ENCODE results near the gene HIP1. TPM values are rescaled to one million over a fixed set of nuclear protein-coding genes. Genes with fewer than 3 reads are reported as not detected.

Gene HIP1
- total RNA-seq, 4 donors from 2014 or later, result 15.8 to 33.2 (median 22.8) TPM

DNA sequence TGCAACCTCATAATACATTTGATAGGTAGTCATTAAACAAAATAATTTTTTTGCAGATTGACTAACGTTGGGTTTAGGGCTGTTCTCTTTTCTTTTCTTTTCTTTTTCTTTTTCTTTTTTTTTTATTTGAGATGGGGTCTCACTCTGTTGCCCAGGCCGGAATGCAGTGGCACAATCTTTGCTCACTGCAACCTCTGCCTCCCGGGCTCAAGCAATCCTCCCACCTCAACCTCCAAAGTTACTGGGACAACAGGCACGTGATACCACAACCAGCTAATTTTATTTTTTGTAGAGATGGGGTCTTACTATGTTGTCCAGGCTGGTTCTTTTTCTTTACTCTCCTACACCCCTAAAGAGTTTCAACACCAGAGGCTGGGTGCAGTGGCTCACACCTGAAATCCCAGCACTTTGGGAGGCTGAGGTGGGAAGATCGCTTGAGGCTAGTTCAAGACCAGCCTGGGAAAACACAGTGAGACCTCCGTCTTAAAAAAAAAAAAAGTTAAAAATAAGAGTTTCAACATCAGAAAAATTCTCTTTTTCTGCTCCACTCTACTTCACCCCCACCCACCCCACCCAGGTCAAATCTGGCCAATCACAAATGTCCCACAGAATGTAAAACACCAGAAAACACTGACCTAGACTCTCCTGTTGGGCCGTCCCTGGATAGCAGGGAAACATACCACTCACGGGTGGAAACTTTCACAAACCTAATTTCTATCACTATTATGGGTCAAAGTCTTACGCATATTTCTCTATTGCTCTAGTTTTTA is 3.0 kb downstream of the HIP1 start:
- no peak for DNase-seq (ENCODE audit: extremely low spot score)
- H3K27me3 ChIP-seq, result no peaks in the 10 kb centered on the region
- H3K9me3 ChIP-seq, result no peaks in the 10 kb centered on the region
- WGBS, result 94% methylated on average over 9 of the region's 9 CpGs
- H3K4me3 ChIP-seq, result no peak overlapping the region
- peaks cover 0 to 5% (median 2%) of the 10 kb centered on the region in 4 donors for H3K36me3 ChIP-seq
- no peak overlapping the region for H3K27ac ChIP-seq (replicated peaks in 1 of 4)
- intact Hi-C loops (cut with DNase I), result no loop called here
- peaks cover 26 to 44% (median 33%) of the 10 kb centered on the region in 4 donors for H3K4me1 ChIP-seq
- TF ChIP-seq, protein P1, sequence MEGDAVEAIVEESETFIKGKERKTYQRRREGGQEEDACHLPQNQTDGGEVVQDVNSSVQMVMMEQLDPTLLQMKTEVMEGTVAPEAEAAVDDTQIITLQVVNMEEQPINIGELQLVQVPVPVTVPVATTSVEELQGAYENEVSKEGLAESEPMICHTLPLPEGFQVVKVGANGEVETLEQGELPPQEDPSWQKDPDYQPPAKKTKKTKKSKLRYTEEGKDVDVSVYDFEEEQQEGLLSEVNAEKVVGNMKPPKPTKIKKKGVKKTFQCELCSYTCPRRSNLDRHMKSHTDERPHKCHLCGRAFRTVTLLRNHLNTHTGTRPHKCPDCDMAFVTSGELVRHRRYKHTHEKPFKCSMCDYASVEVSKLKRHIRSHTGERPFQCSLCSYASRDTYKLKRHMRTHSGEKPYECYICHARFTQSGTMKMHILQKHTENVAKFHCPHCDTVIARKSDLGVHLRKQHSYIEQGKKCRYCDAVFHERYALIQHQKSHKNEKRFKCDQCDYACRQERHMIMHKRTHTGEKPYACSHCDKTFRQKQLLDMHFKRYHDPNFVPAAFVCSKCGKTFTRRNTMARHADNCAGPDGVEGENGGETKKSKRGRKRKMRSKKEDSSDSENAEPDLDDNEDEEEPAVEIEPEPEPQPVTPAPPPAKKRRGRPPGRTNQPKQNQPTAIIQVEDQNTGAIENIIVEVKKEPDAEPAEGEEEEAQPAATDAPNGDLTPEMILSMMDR (IDR thresholded peaks at IDR 0.05), result no peak
- TF ChIP-seq EP300 (IDR thresholded peaks at IDR 0.05) (no peak), POLR2AphosphoS5 (IDR thresholded peaks at IDR 0.05) (no peak), POLR2A (IDR thresholded peaks at IDR 0.05; ENCODE audit: low read depth) (no peak)

DNA sequence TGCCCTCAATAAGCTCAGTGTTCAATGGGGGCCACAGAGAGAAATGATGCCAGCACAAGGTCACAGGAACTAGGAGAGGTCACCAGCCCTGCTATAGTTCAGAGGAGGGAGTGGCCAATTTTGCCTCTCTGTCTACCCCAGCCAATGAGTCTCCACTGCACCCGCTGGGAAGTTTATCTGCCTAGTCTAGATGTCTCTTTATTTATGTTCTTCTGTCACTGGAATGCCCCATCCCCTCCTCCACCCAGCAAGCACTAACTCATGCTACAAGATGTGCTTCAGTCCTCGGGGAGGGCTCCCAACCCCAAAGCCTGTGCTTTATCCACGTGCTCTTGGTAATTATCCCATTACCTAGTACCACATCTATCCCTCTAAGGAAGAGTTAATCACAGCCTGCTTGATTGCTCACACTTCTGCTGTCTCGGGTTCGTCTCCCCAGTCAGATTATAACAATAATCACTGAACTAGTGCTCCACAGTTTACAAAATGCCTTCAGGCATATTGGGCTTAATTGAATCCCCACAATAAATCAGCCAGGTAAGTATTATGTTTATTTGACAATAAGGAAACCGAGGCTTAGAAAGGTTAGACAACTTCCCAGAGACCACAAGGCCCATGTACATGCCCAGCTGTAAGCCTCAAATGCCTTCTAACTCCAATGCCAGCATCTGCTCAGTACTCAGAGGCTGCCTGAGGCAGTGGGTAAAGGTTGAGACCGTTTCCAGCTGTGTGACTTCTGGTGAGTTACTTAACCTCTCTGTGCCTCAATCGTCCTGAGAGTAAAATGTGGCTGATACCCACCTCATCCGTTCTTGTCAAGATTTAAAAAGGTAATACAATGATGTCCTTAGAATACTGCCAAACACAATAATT is 3.9 kb downstream of the HIP1 start:
- Histone ChIP-seq H3K27me3 (no peaks in the 10 kb centered on the region), H3K4me1 (peaks cover 26 to 41% (median 29%) of the 10 kb centered on the region in 4 donors), H3K27ac (replicated peaks in 1 of 4) (no peak overlapping the region), H3K36me3 (peaks cover 0 to 5% (median 2%) of the 10 kb centered on the region in 4 donors), H3K4me3 (no peak overlapping the region), H3K9me3 (no peaks in the 10 kb centered on the region)
- 85% methylated on average over 9 of the region's 9 CpGs for WGBS
- intact Hi-C loops (cut with DNase I), result no loop called here
- no peak for DNase-seq (ENCODE audit: extremely low spot score)
- TF ChIP-seq, protein P1 (IDR thresholded peaks at IDR 0.05), result no peak
- no peak for TF ChIP-seq EP300 (IDR thresholded peaks at IDR 0.05)
- no peak for TF ChIP-seq POLR2A (IDR thresholded peaks at IDR 0.05; ENCODE audit: low read depth)
- TF ChIP-seq POLR2AphosphoS5 (IDR thresholded peaks at IDR 0.05), result no peak

DNA sequence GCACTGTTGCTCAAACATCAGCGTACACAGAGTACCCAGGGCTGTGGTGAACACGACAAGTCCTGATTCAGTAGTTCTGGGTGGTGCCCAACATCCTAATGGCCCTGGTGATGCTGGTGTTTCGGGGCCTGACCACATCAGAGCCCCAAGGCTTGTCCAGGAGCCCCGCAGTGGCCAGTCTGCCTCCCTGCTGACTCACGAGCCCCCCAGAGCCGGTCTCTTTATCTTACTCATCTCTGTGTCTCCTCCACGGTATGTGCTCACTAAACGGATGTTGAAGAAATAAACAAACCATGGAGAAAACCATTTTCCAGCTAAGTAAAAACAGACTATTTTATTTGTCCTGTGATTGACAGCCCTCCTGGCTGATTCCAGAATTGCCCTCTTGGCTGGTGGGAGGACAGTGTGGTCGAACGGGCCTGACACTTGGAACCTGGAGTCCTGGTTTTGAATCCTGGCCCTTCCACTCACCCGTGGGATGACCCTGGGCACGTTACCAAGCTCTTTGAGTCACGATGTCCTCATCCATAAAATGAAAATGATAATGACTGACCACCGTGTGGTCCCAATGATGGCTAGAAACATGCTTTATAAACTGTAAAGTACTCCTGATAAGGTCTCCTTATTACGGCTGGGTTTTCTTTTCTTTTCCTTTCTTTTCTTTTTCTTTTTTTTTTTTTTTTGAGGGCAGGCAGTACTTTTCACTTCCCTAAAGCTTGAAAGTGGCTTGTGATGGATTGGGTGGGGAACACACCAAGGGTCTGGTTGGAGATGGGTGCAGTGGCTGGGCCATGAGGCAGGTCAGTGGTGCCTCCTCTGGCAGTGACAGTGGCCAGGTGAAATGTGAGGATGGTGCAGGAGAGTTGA is 5.7 kb downstream of the HIP1 start:
- TF ChIP-seq POLR2AphosphoS5 (IDR thresholded peaks at IDR 0.05) (no peak), POLR2A (IDR thresholded peaks at IDR 0.05; ENCODE audit: low read depth) (no peak), EP300 (IDR thresholded peaks at IDR 0.05) (no peak)
- TF ChIP-seq, protein P1 (IDR thresholded peaks at IDR 0.05), result no peak
- Histone ChIP-seq H3K36me3 (peaks cover 0 to 5% (median 2%) of the 10 kb centered on the region in 4 donors), H3K27me3 (no peaks in the 10 kb centered on the region), H3K4me1 (peaks cover 25 to 46% (median 32%) of the 10 kb centered on the region in 4 donors), H3K4me3 (no peak overlapping the region), H3K27ac (replicated peaks in 1 of 4) (peak overlapping the region in 3 of 4 donors; percentile 15 to 57 (median 21)), H3K9me3 (no peaks in the 10 kb centered on the region)
- no peak for DNase-seq (ENCODE audit: extremely low spot score)
- 57% methylated on average over 15 of the region's 15 CpGs for WGBS
- intact Hi-C loops (cut with DNase I), result no loop called here

DNA sequence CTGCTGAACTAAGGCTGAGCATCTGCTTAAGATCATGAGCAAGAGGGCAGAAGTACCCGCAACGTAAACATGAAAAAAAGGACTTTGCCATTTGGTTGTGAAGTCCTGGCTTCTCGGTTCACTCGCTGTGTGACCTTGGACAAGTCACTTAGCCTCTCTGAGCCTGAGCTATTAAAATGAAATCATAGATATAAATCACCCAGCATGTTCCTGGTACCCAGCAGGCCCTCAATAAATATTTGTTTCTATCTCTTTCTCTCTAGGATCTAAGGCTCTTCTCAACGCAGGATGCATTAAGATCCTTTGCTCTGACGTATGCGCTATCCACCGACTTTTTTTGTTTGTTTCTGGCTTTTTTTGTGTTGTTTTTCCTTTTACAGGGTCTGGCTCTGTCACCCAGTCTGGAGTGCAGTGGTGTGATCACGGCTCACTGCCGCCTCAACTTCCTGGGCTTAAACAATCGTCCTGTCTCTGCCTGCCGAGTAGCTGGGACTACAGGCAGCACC is 6.7 kb downstream of the HIP1 start:
- TF ChIP-seq POLR2AphosphoS5 (IDR thresholded peaks at IDR 0.05), result no peak
- no peak for TF ChIP-seq POLR2A (IDR thresholded peaks at IDR 0.05; ENCODE audit: low read depth)
- no peak overlapping the region for H3K4me3 ChIP-seq
- no peak for DNase-seq (ENCODE audit: extremely low spot score)
- WGBS, result 83% methylated on average over 12 of the region's 12 CpGs
- H3K4me1 ChIP-seq, result peaks cover 19 to 36% (median 26%) of the 10 kb centered on the region in 4 donors
- H3K27me3 ChIP-seq, result no peaks in the 10 kb centered on the region
- no peaks in the 10 kb centered on the region for H3K9me3 ChIP-seq
- intact Hi-C loops (cut with DNase I), result no loop called here
- peak overlapping the region in 2 of 4 donors; percentile 15 to 57 for H3K27ac ChIP-seq (replicated peaks in 1 of 4)
- peaks cover 0 to 7% (median 2%) of the 10 kb centered on the region in 4 donors for H3K36me3 ChIP-seq

Measured in esophagus muscularis mucosa (tissue), 4 donors.